GM21381 (cell line): ENCODE measurements around the gene IFFO2.

ENCODE experiments used
- ATAC-seq: cut with Tn5 transposase; IDR thresholded peaks from one replicate; pipeline ENCODE4 v1.9.1; 2021; ENCODE audit warnings: mild to moderate bottlenecking, moderate library complexity; ENCODE audit not compliant: unreplicated experiment

Gene IFFO2

DNA sequence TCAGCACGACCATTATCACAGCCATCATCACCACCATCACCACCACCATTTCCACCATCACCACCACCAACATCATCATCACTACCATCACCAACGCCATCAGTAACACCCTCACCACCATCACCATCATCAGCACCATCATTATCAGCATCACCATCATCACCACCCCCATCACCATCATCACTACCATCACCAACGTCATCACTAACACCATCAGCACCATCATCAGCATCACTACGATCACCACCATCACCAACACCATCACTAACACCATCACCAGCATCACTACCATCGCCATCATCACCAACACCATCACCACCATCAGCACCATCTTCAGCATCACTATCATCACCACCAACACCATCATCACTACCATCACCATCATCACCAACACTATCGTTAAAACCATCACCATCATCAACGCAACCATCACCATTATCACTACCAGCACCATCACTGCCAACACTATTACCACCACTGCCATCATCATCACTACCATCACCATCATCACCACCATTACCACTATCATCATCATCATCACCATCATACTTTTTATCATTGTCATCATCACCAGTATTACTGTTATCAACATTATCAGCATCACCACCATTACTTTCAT is 98.3 kb downstream of the IFFO2 start:
- no peak for ATAC-seq

- no peak for ATAC-seq
Measured at GRCh38 chr1:18856435-18856834, 100.0 kb downstream of the IFFO2 start.

DNA sequence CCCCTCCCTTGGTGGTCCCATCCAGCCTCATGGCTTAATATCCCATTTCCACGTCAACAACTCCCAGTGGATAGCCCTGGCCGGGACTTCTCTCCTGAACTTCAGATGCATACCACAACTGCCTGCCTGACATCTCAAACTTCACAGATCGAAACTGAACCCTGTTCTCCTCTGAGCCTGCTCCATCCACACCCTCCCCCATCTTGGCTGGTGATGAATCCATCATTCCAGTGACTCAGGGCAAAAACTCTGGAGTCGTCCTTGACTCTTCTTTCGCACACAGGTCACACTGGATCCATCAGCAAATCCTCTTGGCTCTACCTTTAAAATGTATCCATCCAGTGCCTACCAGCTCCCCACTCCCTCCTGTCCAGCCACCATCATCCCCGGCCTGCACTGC is 100.9 kb downstream of the IFFO2 start:
- no peak for ATAC-seq

DNA sequence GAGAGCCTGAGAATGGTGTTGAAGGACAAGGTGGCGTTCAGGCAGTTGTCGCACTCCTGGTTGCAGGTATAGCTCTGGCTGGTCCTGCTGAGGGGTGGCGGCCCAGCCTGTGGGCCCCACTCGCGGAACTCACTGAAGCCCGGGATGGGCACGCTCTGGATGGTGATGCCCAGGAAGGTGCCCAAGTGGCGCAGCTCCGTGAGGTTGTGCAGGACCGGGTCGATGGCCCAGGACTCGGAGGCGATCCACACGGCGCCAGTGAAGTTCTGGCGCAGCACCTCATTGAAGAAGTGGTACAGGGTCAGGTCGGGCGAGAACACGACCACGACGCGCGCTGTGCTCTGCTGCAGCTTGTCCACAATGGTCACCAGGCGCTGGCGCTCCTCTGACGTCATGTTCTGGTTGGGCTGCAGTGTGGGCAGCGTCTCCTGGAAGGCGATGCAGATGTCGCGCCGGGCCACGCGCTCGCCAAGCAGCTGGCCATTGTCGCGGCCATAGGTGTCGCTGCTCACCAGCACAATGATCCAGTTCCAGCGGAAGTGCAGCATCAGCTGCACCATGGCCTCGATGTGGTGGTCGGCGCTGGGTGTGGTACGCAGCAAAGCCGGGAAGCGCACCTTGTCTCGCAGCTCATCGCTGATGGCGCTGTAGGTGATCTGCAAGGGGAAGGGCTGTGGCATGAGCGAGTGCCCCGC is 102.0 kb downstream of the IFFO2 start:
- ATAC-seq, result no peak
